Thoracic aorta (tissue), 2 donors: ENCODE measurements around the gene PRR36. TPM values are rescaled to one million over a fixed set of nuclear protein-coding genes. Genes with fewer than 3 reads are reported as not detected.
"Not testable (repeated sequence)": the region's sequence is repeated elsewhere in the genome, so short reads cannot be mapped to it uniquely, and the experiment has no call there.

Source experiments
- ATAC-seq: fragments of 150-250 bp; one replicate; pipeline ENCODE4 v1.8.0; 2017; ENCODE audit warnings: low read depth; ENCODE audit not compliant: insufficient number of reproducible peaks, low FRiP score
- DNase-seq: peaks from one replicate; pipeline ENCODE4 v3.0.0-alpha.2; 2020; ENCODE audit warnings: low spot score
- H3K27ac ChIP-seq, 2 donors: fragments of 200-600 bp; sonication (generic); 1 replicate in 1 of 2; 2 replicates in 1 of 2; pipeline ENCODE4 v1.5.1; 2016; ENCODE audit warnings: mild to moderate bottlenecking in 2 of 2, moderate library complexity in 2 of 2
- H3K27me3 ChIP-seq: fragments of 200-600 bp; sonication (generic); replicated peaks from 2 replicates; pipeline ENCODE4 v1.6.0; 2016; ENCODE audit warnings: mild to moderate bottlenecking; ENCODE audit not compliant: insufficient read depth
- H3K36me3 ChIP-seq: fragments of 200-600 bp; sonication (generic); one replicate; pipeline ENCODE4 v1.5.1; 2016
- H3K4me1 ChIP-seq, 2 donors: fragments of 200-600 bp; sonication (generic); 1 replicate in 1 of 2; 2 replicates in 1 of 2; pipeline versions ENCODE4 v1.5.1 to v1.6.0; 2016; ENCODE audit warnings: low read depth in 2 of 2, mild to moderate bottlenecking in 1 of 2; ENCODE audit not compliant: control insufficient read depth in 1 of 2
- H3K4me3 ChIP-seq: fragments of 200-600 bp; sonication (generic); 2 replicates; pipeline ENCODE4 v1.5.1; 2016; ENCODE audit warnings: mild to moderate bottlenecking
- H3K9me3 ChIP-seq: fragments of 200-600 bp; sonication (generic); 2 replicates; pipeline ENCODE4 v1.5.1; 2016
- total RNA-seq, 2 donors: library from RNA; depleted of rRNA; stranded (reverse); fragments of >200 nt; gene quantifications; one replicate each; pipeline versions ENCODE4 v1.1.0 to v1.2.3, GENCODE V29; 2016
- TF ChIP-seq, protein P1 (sequence below): fragments of 200-600 bp; sonication (generic); IDR thresholded peaks from one replicate; pipeline ENCODE4 v1.5.1; 2019; ENCODE audit warnings: antibody characterized with exemption

The PRR36 gene
- total RNA-seq, 2 donors from 2014 or later, result not detected

DNA sequence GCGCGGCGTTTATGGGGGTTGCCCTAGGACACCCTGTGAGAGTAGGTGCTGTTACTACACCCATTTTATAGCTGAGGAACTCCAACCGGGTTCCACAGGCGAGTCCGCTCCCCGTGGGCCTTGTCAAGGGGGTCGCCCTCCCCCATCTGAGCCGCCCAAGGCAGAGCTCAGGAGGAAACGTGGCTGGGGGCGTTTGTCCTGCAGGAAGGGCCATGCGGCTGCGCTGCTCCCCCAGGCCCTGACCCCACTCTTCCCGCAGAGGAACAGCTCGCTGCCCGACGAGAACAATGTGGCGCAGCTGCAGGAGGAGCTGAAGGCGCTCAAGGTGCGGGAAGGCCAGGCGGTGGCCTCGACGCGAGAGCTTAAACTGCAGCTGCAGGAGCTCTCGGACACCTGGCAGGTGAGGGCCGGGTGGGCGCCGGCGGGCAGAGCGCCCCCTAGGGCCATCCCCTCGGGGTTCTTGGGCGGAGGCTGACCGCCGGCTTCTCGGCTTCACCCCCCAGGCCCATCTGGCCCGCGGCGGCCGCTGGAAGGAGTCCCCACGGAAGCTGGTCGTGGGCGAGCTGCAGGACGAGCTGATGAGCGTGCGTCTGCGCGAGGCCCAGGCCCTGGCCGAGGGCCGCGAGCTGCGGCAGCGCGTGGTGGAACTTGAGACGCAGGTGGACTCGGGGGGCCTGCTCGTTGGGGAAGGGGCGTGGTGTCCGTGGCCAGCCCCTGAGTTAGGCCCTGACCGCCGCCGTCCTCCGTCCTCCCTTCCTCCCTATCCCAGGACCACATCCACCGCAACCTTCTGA, 12.4 kb downstream of the PRR36 start:
- no peaks in the 10 kb centered on the region for H3K4me1 ChIP-seq
- TF ChIP-seq, protein P1, sequence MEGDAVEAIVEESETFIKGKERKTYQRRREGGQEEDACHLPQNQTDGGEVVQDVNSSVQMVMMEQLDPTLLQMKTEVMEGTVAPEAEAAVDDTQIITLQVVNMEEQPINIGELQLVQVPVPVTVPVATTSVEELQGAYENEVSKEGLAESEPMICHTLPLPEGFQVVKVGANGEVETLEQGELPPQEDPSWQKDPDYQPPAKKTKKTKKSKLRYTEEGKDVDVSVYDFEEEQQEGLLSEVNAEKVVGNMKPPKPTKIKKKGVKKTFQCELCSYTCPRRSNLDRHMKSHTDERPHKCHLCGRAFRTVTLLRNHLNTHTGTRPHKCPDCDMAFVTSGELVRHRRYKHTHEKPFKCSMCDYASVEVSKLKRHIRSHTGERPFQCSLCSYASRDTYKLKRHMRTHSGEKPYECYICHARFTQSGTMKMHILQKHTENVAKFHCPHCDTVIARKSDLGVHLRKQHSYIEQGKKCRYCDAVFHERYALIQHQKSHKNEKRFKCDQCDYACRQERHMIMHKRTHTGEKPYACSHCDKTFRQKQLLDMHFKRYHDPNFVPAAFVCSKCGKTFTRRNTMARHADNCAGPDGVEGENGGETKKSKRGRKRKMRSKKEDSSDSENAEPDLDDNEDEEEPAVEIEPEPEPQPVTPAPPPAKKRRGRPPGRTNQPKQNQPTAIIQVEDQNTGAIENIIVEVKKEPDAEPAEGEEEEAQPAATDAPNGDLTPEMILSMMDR, result no peak
- H3K27ac ChIP-seq, result no peak overlapping the region
- peak overlapping the region; percentile 38 for H3K4me3 ChIP-seq
- ATAC-seq (no peak), DNase-seq (no peak)
- no peaks in the 10 kb centered on the region for H3K9me3 ChIP-seq
- H3K27me3 ChIP-seq, result no peaks in the 10 kb centered on the region
- peaks cover 5% of the 10 kb centered on the region for H3K36me3 ChIP-seq

DNA sequence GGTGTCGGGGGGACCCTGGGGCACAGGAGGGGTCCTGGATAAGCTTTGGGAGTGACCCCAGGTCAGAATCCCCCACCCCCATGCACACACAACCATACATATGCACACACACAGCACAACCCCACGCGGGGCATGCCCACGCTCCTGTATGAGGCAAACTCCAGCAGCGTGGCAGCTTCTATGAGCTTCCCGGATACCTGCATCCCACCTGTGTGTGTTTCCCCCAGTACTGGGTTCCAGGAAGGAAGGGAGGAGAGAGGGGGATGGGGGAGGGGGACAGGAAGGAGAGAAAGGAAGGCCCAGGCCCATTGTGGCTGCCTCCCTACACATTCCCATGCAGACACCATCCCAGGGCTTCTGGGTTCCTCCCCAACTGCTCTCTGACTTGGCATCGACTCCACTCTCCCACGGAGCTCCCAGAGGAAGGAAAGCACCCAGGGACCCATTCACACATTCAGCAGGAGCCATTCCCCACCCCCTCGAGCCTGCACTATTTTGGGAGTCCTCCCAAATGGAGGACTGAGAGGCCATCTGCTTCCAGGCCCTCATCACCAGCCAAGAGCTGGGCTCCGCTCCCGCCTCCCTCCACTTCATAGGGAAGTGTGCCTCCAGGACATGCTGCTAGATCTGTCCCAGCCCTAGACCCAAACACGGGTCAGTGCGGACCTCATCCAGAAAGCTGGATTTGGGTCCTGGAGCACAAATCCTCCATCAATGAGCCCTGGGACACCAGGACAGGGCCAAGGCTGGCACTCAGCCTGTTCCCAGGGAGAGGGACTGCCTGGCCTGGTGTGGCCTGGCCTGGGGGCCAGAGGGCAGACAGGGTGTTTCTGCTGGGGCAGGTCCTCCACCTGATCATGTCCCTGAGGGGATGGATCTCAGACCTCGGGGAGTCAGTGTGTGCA, 13.2 kb downstream of the PRR36 start:
- Histone ChIP-seq H3K4me1 (no peaks in the 10 kb centered on the region), H3K4me3 (no peak overlapping the region), H3K9me3 (no peaks in the 10 kb centered on the region), H3K36me3 (peaks cover 5% of the 10 kb centered on the region), H3K27ac (no peak overlapping the region), H3K27me3 (no peaks in the 10 kb centered on the region)
- TF ChIP-seq, protein P1, result no peak
- no peak for DNase-seq
- ATAC-seq, result no peak

DNA sequence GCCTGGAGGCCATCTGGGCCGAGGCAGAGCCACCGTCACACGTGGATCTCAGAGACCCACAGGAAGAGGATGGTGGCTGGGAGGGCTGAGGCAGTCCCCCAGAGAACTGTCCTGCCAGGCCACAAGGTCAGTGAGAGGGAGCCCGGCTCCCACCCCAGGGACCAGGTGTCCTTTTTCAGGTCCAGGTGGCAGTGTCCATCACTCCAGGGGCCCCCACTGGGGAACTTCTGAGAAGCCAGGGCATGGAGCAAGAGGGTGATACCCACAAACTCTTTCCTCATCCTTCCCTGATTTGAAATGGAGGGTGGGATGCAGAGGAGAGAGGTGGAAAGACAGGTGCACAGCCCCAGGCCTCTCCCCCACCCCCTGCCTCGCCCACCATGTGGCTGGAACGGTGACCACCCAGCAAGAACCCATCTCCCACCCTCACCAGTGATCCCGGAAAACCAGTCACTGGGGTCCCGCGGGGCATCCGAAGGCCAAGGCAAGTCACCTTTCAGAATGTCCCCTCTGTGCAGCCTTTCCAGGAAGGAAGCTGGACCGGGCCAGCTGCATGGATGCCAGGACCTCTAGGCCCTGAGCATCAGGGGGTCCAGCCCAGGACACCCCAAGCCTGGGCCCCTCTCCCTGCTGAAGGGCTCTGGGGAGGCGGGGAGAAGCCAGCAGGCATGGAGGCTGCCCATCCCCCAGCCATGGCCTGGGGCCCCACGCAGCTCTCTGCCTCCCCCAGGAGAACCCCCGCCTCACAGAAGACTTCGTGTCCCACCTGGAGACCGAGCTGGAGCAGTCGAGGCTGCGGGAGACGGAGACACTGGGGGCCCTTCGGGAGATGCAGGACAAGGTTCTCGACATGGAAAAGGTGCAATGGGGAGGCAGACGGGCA, 14.1 kb downstream of the PRR36 start:
- no peak for ATAC-seq
- Histone ChIP-seq H3K27ac (no peak overlapping the region), H3K36me3 (peaks cover 5% of the 10 kb centered on the region), H3K4me3 (no peak overlapping the region), H3K4me1 (no peaks in the 10 kb centered on the region), H3K9me3 (no peaks in the 10 kb centered on the region), H3K27me3 (no peaks in the 10 kb centered on the region)
- TF ChIP-seq, protein P1, result no peak
- DNase-seq, result no peak

DNA sequence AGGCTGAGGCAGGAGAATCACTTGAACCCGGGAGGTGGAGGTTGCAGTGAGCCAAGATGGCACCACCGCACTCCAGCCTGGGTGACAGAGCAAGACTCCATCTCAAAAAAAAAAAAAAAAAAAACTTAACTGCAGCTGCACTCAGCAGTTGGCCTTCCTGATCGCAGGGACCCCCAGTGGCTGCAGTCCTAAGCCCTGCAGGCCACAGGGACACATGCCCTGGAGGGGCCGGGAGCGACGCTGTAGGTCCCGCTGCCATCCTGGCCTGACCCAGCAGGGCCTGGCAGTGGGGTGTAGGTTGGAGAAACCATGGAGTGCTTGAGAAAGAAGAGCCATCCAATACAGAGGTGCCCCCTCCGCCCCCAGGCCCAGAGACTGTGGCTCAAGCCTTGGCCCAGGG, 15.1 kb downstream of the PRR36 start:
- not testable (repeated sequence) for H3K4me1 ChIP-seq, DNase-seq, H3K27ac ChIP-seq, H3K36me3 ChIP-seq, H3K9me3 ChIP-seq, H3K27me3 ChIP-seq, H3K4me3 ChIP-seq, ATAC-seq

DNA sequence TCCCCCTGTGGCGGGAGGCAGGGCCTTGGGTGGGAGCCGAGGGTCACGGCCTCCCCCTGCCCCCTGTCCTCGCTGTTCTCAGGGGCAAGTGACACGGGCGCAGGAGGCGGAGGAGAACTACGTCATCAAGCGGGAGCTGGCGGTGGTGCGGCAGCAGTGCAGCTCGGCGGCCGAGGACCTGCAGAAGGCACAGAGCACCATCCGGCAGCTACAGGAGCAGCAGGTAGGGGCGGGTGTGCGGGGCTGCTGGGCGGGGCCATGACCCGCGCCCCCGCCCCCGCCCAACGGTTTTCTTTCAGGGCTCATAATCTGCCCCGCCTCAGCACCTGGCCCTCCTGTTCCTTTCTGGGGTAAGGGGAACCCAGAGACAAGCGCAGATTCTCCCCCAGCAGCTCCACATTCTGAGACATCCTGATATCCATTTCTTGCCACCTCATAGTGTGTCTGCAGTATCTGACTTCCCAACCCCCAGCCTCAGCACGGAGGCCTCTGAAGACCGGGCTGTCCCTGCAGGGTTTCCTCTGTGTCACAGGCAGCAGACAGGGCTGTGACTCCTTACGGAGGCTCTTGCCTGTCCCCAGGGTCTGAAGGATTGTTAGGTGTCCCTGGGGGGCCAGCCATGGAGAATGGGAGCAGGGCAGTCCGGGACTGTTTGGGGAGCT, 15.9 kb downstream of the PRR36 start:
- no peaks in the 10 kb centered on the region for H3K9me3 ChIP-seq
- ATAC-seq (no peak), DNase-seq (no peak)
- H3K27me3 ChIP-seq, result no peaks in the 10 kb centered on the region
- peaks cover 5% of the 10 kb centered on the region for H3K36me3 ChIP-seq
- H3K4me3 ChIP-seq, result no peak overlapping the region
- TF ChIP-seq, protein P1, result no peak
- no peaks in the 10 kb centered on the region for H3K4me1 ChIP-seq
- no peak overlapping the region for H3K27ac ChIP-seq
